GM15510 (cell line): ENCODE data around the gene FRMD8.

ENCODE experiments used
- POLR2A ChIP-seq: IDR thresholded peaks from 3 replicates; pipeline ENCODE4 v1.6.1; 2011; ENCODE audit warnings: borderline replicate concordance; ENCODE audit not compliant: insufficient read length; ENCODE audit errors: extremely low read depth

Gene FRMD8

GRCh38 chr11:65438257-65439151 lies 52.1 kb downstream of the FRMD8 start:
- no peak for TF ChIP-seq POLR2A

GRCh38 chr11:65439331-65440181 lies 53.1 kb downstream of the FRMD8 start:
- no peak for TF ChIP-seq POLR2A

GRCh38 chr11:65440831-65441499 lies 54.5 kb downstream of the FRMD8 start:
- peak; percentile 30 for TF ChIP-seq POLR2A

- TF ChIP-seq POLR2A, result peak; percentile 7
Measured at GRCh38 chr11:65442842-65443331, 56.5 kb downstream of the FRMD8 start.

GRCh38 chr11:65444314-65445051 lies 58.0 kb downstream of the FRMD8 start:
- no peak for TF ChIP-seq POLR2A

- peak; percentile 5 for TF ChIP-seq POLR2A
Measured at GRCh38 chr11:65445101-65445603, 58.7 kb downstream of the FRMD8 start.

- no peak for TF ChIP-seq POLR2A
Measured at GRCh38 chr11:65445604-65446445, 59.4 kb downstream of the FRMD8 start.

- TF ChIP-seq POLR2A, result no peak
Measured at GRCh38 chr11:65446446-65447277, 60.2 kb downstream of the FRMD8 start.

- TF ChIP-seq POLR2A, result no peak
Measured at GRCh38 chr11:65448074-65448417, 61.6 kb downstream of the FRMD8 start.

GRCh38 chr11:65448418-65449105 lies 62.1 kb downstream of the FRMD8 start:
- no peak for TF ChIP-seq POLR2A

- no peak for TF ChIP-seq POLR2A
Measured at GRCh38 chr11:65452806-65453490, 66.5 kb downstream of the FRMD8 start.
